ENCODE results near the gene DPY19L2. TPM values are rescaled to one million over a fixed set of nuclear protein-coding genes. Genes with fewer than 3 reads are reported as not detected.
"Not testable (repeated sequence)": the region's sequence is repeated elsewhere in the genome, so short reads cannot be mapped to it uniquely, and the experiment has no call there.

DPY19L2 gene
- total RNA-seq, 1 experiment from 2014 or later: not detected

- H3K27me3 ChIP-seq (replicated peaks; ENCODE audit: control insufficient read depth, insufficient read depth, low read length); POLR2A ChIA-PET; BruUV-seq (replicated peaks); H3K9me3 Mint-ChIP-seq (ENCODE audit: unreplicated experiment); H3K9me3 ChIP-seq; H3K27me3 Mint-ChIP-seq (ENCODE audit: insufficient read depth, unreplicated experiment); H3K4me1 Mint-ChIP-seq (ENCODE audit: low read depth, unreplicated experiment); H3K36me3 Mint-ChIP-seq (ENCODE audit: insufficient read depth, unreplicated experiment); H3K4me3 ChIP-seq (ENCODE audit: low read depth, low read length); DNase-seq; H3K36me3 ChIP-seq (ENCODE audit: control insufficient read depth, insufficient read depth, low read length); CTCF ChIA-PET; H3K4me1 ChIP-seq; H3K4me3 Mint-ChIP-seq (ENCODE audit: unreplicated experiment); intact Hi-C loops (cut with micrococcal nuclease; ENCODE audit: unreplicated experiment); H3K27ac Mint-ChIP-seq (ENCODE audit: unreplicated experiment): not testable (repeated sequence)
Observed at GRCh38 chr12:63611285-63611684, 57.0 kb downstream of the DPY19L2 start.

- DNase-seq; H3K36me3 ChIP-seq (ENCODE audit: control insufficient read depth, insufficient read depth, low read length); H3K9me3 ChIP-seq; POLR2A ChIA-PET; H3K36me3 Mint-ChIP-seq (ENCODE audit: insufficient read depth, unreplicated experiment); H3K4me3 ChIP-seq (ENCODE audit: low read depth, low read length); intact Hi-C loops (cut with micrococcal nuclease; ENCODE audit: unreplicated experiment); H3K27me3 ChIP-seq (replicated peaks; ENCODE audit: control insufficient read depth, insufficient read depth, low read length); H3K27me3 Mint-ChIP-seq (ENCODE audit: insufficient read depth, unreplicated experiment); CTCF ChIA-PET; H3K4me3 Mint-ChIP-seq (ENCODE audit: unreplicated experiment); H3K4me1 ChIP-seq; H3K27ac Mint-ChIP-seq (ENCODE audit: unreplicated experiment); H3K4me1 Mint-ChIP-seq (ENCODE audit: low read depth, unreplicated experiment); BruUV-seq (replicated peaks); H3K9me3 Mint-ChIP-seq (ENCODE audit: unreplicated experiment): not testable (repeated sequence)
Observed at GRCh38 chr12:63609281-63609680, 59.0 kb downstream of the DPY19L2 start.

- H3K27me3 ChIP-seq (replicated peaks; ENCODE audit: control insufficient read depth, insufficient read depth, low read length); H3K27ac Mint-ChIP-seq (ENCODE audit: unreplicated experiment); H3K9me3 ChIP-seq; H3K9me3 Mint-ChIP-seq (ENCODE audit: unreplicated experiment); H3K4me3 Mint-ChIP-seq (ENCODE audit: unreplicated experiment); DNase-seq; BruUV-seq (replicated peaks); intact Hi-C loops (cut with micrococcal nuclease; ENCODE audit: unreplicated experiment); H3K36me3 ChIP-seq (ENCODE audit: control insufficient read depth, insufficient read depth, low read length); H3K4me3 ChIP-seq (ENCODE audit: low read depth, low read length); H3K36me3 Mint-ChIP-seq (ENCODE audit: insufficient read depth, unreplicated experiment); H3K4me1 Mint-ChIP-seq (ENCODE audit: low read depth, unreplicated experiment); CTCF ChIA-PET; H3K4me1 ChIP-seq; POLR2A ChIA-PET: not testable (repeated sequence)
- H3K27me3 Mint-ChIP-seq (ENCODE audit: insufficient read depth, unreplicated experiment): peaks cover 13% of the 10 kb centered on the region
Observed at GRCh38 chr12:63604985-63605384, 63.3 kb downstream of the DPY19L2 start.

GRCh38 chr12:63594828-63595227 is 73.5 kb downstream of the DPY19L2 start:
- H3K4me3 ChIP-seq (ENCODE audit: low read depth, low read length); H3K27me3 Mint-ChIP-seq (ENCODE audit: insufficient read depth, unreplicated experiment); POLR2A ChIA-PET; H3K36me3 ChIP-seq (ENCODE audit: control insufficient read depth, insufficient read depth, low read length); H3K36me3 Mint-ChIP-seq (ENCODE audit: insufficient read depth, unreplicated experiment); H3K27me3 ChIP-seq (replicated peaks; ENCODE audit: control insufficient read depth, insufficient read depth, low read length); H3K4me1 Mint-ChIP-seq (ENCODE audit: low read depth, unreplicated experiment); CTCF ChIA-PET; intact Hi-C loops (cut with micrococcal nuclease; ENCODE audit: unreplicated experiment); H3K9me3 Mint-ChIP-seq (ENCODE audit: unreplicated experiment); H3K9me3 ChIP-seq; BruUV-seq (replicated peaks); H3K4me3 Mint-ChIP-seq (ENCODE audit: unreplicated experiment); H3K4me1 ChIP-seq; H3K27ac Mint-ChIP-seq (ENCODE audit: unreplicated experiment): not testable (repeated sequence)
- DNase-seq: peak; percentile 2 to 36

GRCh38 chr12:63584426-63584825 is 83.9 kb downstream of the DPY19L2 start:
- H3K4me3 Mint-ChIP-seq (ENCODE audit: unreplicated experiment); H3K9me3 Mint-ChIP-seq (ENCODE audit: unreplicated experiment); H3K27me3 ChIP-seq (replicated peaks; ENCODE audit: control insufficient read depth, insufficient read depth, low read length); H3K36me3 ChIP-seq (ENCODE audit: control insufficient read depth, insufficient read depth, low read length); H3K27me3 Mint-ChIP-seq (ENCODE audit: insufficient read depth, unreplicated experiment); POLR2A ChIA-PET; H3K4me3 ChIP-seq (ENCODE audit: low read depth, low read length); H3K9me3 ChIP-seq; H3K4me1 Mint-ChIP-seq (ENCODE audit: low read depth, unreplicated experiment); H3K36me3 Mint-ChIP-seq (ENCODE audit: insufficient read depth, unreplicated experiment); BruUV-seq (replicated peaks); H3K27ac Mint-ChIP-seq (ENCODE audit: unreplicated experiment); CTCF ChIA-PET; intact Hi-C loops (cut with micrococcal nuclease; ENCODE audit: unreplicated experiment); DNase-seq; H3K4me1 ChIP-seq: not testable (repeated sequence)

GRCh38 chr12:63583289-63583688 is 85.0 kb downstream of the DPY19L2 start:
- H3K36me3 ChIP-seq (ENCODE audit: control insufficient read depth, insufficient read depth, low read length); H3K4me1 ChIP-seq; H3K4me3 Mint-ChIP-seq (ENCODE audit: unreplicated experiment); H3K4me3 ChIP-seq (ENCODE audit: low read depth, low read length); DNase-seq; H3K27me3 ChIP-seq (replicated peaks; ENCODE audit: control insufficient read depth, insufficient read depth, low read length); intact Hi-C loops (cut with micrococcal nuclease; ENCODE audit: unreplicated experiment); H3K9me3 Mint-ChIP-seq (ENCODE audit: unreplicated experiment); BruUV-seq (replicated peaks); H3K27ac Mint-ChIP-seq (ENCODE audit: unreplicated experiment); H3K9me3 ChIP-seq; H3K4me1 Mint-ChIP-seq (ENCODE audit: low read depth, unreplicated experiment); CTCF ChIA-PET; H3K36me3 Mint-ChIP-seq (ENCODE audit: insufficient read depth, unreplicated experiment); POLR2A ChIA-PET: not testable (repeated sequence)
- H3K27me3 Mint-ChIP-seq (ENCODE audit: insufficient read depth, unreplicated experiment): peaks cover 10% of the 10 kb centered on the region

- H3K36me3 Mint-ChIP-seq (ENCODE audit: insufficient read depth, unreplicated experiment); DNase-seq; H3K9me3 Mint-ChIP-seq (ENCODE audit: unreplicated experiment); H3K4me1 Mint-ChIP-seq (ENCODE audit: low read depth, unreplicated experiment); H3K27me3 ChIP-seq (replicated peaks; ENCODE audit: control insufficient read depth, insufficient read depth, low read length); H3K4me3 ChIP-seq (ENCODE audit: low read depth, low read length); CTCF ChIA-PET; H3K27ac Mint-ChIP-seq (ENCODE audit: unreplicated experiment); intact Hi-C loops (cut with micrococcal nuclease; ENCODE audit: unreplicated experiment); BruUV-seq (replicated peaks); H3K4me1 ChIP-seq; H3K4me3 Mint-ChIP-seq (ENCODE audit: unreplicated experiment); POLR2A ChIA-PET; H3K9me3 ChIP-seq; H3K36me3 ChIP-seq (ENCODE audit: control insufficient read depth, insufficient read depth, low read length): not testable (repeated sequence)
- H3K27me3 Mint-ChIP-seq (ENCODE audit: insufficient read depth, unreplicated experiment): peaks cover 26% of the 10 kb centered on the region
Observed at GRCh38 chr12:63577631-63578030, 90.7 kb downstream of the DPY19L2 start.
